Prostate gland (tissue), 2 donors: ENCODE measurements around the gene TBK1.

ENCODE experiments used
- POLR2A ChIP-seq: fragments of 450-650 bp; IDR thresholded peaks from one replicate; pipeline ENCODE4 v1.6.1; 2016; ENCODE audit warnings: antibody characterized with exemption, mild to moderate bottlenecking
- POLR2AphosphoS5 ChIP-seq: sonication (generic); formaldehyde crosslinking; IDR thresholded peaks from one replicate; pipeline ENCODE4 v1.6.1; 2017; ENCODE audit warnings: antibody characterized with exemption
- TF ChIP-seq, protein P1 (sequence below), 4 experiments: fragments of 200-600 bp in 2 of 4; fragments of 450-650 bp in 2 of 4; sonication (generic) in 2 of 4; IDR thresholded peaks; 1 replicate in 3 of 4; 2 replicates in 1 of 4; pipeline ENCODE4 v1.5.1; 2016 to 2019; ENCODE audit warnings: antibody characterized with exemption in 4 of 4, mild to moderate bottlenecking in 2 of 4, moderate library complexity in 2 of 4

DNA sequence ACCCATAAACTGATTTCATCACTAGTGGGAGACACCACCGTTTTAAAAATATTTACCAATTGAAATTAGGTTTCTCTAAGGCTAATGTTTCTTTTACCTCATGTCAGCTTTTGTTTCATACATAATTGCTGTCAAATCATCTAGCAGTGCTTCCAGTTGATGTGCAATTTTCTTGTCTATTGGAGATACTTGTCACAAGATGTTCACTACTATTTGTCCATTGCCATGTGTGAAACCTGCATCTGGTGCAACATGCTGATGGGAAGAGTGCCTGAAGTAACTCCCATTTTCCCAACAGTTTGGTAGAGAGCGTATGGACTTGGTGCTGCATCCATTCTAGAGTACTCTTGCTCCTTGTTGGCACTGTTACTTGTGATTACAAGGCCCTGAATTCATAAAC, 38.0 kb upstream of the TBK1 start:
- TF ChIP-seq, protein P1, sequence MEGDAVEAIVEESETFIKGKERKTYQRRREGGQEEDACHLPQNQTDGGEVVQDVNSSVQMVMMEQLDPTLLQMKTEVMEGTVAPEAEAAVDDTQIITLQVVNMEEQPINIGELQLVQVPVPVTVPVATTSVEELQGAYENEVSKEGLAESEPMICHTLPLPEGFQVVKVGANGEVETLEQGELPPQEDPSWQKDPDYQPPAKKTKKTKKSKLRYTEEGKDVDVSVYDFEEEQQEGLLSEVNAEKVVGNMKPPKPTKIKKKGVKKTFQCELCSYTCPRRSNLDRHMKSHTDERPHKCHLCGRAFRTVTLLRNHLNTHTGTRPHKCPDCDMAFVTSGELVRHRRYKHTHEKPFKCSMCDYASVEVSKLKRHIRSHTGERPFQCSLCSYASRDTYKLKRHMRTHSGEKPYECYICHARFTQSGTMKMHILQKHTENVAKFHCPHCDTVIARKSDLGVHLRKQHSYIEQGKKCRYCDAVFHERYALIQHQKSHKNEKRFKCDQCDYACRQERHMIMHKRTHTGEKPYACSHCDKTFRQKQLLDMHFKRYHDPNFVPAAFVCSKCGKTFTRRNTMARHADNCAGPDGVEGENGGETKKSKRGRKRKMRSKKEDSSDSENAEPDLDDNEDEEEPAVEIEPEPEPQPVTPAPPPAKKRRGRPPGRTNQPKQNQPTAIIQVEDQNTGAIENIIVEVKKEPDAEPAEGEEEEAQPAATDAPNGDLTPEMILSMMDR (IDR thresholded peaks at IDR 0.05), result no peak
- TF ChIP-seq POLR2A, result no peak
- TF ChIP-seq POLR2AphosphoS5, result no peak
